Ecto neural progenitor cell (in vitro differentiated cells): Measurements from ENCODE around the gene TTC21B.
"Not testable (repeated sequence)": the region's sequence is repeated elsewhere in the genome, so short reads cannot be mapped to it uniquely, and the experiment has no call there.

Source experiments
- DNase-seq: peaks from one replicate; pipeline ENCODE4 v3.0.0-alpha.2; 2018; ENCODE audit warnings: low spot score

Gene TTC21B

DNA sequence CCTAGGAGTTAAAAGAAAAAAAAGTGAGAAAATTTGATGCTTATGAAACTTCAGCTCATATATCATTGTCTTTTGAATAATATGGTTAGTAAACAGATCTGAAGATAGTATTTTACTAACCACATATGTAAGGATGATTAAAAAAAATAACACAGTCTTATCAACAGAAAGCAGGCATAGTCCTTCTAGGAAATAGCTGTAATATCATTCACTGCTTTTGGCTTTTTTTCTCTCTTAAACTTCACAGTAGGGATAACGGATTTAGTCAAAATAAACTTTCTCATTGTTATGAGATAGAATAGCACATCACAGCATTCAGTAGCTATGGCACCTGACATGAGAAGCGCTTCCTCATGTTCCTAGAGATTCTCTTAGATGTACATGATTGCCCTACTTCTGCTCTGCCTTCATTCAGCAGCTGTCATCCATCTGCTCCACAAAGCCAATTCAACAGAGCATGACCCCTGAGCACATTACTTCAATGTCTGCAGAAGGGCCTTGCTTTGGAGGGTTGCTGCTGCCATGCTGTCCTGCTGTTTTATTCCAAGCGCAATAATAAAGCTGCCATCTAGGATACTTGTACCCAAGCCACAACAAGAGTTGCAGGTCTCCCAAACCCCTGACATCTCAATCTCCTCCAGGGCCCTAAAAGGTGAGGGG lies 67.0 kb downstream of the TTC21B start:
- no peak for DNase-seq

DNA sequence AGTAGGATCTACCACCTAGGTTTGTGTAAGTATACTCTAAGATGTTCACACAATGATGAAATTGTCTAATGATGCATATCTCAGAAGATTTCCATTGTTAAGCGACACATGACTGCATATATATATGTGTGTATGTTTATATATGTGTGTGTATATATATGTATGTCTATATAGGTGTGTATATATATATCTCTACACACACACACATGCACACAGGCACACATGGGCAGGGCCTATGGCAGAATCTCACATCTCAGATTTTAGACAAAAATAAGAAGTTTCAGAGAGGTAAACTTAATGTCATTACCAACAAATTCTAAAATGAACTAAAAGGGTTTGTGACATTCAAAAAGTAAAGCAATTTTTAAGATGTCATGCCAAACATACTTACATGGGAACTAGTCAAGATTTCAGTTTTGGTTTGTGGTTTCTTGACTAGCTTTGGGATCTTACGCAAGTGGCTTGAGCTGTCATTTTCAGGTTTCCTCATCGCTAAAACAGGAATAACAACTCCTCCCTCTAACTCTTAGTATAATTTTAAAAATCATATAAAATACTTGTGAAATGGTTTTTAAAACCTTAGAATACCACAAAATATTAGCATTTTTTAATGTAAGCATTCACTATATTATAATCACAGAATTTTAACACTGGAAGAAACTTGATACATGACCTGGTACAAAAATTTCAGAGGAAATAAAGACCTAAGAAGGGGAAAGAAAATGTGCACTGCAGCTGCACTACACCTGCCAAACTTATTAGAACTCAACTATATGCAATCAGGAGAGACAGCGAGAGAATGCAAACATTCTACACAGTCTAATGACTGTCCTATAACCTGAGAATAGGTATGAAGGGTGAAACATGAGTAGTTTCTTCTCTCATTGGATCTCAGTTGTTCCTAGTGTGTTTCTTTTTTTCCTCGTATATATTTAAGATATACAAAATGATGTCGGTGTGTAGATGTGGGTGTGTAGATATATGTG lies 75.7 kb downstream of the TTC21B start:
- no peak for DNase-seq

DNA sequence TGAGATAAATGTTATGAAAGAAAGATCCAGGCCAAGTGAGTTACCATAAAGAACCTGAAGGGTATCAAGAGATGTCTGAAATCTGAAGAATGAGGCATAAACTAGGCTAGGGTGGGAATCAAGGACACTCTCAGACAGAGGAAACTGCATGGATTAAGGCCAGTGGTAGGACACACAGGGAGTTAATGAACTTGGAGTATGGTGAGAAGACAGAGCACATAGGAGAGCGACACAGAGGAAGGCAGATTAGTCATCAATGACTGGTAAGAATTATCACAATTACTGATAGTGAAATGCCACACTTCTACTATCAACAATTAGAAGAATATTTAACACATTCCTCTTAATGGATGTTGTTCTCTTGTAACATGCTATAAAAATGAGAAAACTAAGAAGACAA lies 76.9 kb downstream of the TTC21B start:
- no peak for DNase-seq

DNA sequence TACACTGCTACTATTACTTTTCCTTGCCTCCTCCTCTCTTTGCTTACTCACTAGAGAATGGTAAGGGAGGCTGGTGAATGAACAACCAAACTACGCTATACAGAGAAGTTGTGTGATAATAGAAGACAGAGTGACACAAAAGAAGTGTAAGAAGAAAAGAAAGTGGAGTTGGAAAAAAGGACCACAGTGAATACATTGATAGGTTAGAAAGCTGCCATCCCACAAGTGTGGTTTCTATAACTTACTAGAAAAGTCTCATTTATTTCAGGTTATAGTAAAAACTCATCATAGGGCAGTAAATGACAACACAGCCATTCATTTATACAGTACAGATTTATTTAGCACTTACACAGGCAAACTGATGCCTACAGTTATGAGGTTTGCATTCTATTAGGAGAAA lies 77.3 kb downstream of the TTC21B start:
- no peak for DNase-seq

DNA sequence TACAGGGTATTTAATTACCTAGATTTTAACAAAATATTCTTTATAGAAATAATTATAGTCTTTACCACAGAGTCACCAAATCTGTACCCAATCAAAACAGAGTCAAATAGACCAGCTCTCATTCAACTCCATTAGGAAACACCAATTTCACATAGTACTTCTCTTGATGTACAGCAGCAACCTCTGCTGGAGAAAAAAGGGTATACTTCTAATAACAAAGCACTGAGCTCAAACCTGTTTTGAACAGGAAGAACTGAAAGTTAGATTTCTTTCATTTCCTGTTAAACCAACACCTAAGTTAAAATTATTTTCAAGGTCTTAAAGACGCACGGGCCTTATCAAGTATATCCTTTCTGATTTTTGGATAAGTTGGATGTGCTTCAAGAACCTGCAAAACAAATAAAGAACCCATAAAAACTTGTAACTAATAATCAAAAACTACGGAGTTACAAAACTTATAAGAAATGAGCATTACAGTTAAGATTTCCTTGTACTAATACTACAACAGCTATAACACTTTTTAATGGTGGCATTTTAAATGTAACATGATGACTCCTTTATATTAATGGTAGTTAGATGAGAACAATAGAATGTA lies 79.0 kb downstream of the TTC21B start:
- DNase-seq, result no peak

DNA sequence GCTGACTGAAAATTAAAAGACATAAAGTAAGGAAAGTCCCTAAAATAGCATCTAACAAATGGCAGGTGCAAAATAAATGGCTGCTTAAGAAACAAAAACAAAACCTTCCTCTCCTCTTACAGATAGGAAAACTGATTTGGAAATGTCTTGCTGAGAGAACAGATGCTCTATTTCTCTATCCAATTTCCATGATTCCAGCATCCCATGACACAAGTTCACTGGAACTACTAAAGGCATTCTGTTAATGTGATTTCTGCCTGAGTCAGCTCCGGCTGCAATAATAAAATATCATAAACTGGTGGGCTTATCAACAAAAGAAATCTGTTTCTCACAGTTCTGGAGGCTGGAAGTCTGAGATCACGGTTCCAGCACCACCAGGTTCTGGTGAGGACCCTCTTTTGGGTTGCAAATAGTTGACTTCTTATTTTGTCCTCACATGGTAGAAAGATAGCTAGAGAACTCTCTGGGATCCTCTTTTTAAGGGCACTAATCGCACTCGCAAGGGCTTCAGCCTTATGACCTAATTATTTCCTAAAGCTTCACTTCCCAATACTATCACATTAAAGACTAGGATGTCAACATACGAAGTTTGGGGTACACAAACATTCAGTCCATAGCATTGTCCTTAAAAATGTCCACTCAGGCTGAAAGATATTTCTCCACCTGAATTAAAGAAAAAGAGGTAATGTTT lies 81.3 kb downstream of the TTC21B start:
- DNase-seq, result no peak

DNA sequence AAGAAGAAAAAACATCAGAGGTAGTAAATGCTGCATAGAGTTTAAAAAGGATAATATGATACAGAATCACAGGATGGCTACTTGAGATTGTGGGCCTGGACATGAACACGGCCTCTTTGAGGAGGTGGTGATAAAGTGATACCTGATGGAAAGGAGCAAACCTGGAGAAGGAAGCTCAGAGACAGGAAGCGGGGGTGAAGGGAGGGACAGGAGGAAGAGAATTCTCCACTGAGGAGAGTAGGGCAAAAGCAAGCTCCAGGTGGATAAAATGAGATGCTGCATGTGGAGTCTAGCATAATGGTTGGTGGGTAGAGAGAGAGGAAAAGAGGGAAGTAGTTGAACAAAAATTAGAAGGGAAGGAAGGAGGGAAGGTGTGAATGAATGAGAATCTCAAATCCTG lies 82.6 kb downstream of the TTC21B start:
- no peak for DNase-seq

DNA sequence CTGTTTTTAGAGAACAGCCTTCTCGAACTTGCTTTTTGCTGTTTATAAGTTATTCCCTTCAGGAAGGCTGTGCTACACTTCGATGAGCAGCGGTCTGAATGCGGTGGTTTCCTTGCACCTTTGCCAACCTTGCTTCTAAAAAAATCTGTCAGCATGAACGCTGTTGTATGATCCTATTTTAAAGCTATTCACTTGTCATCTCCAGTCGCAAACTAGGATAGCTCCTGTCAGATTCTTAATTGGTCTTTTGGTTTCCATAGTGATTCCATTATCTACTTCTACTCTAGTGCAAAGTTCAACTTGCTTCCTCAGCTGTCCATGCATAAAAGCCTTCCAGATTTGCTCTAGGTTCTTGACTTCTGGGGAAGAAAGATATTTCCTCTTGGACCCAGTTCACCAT lies 83.2 kb downstream of the TTC21B start:
- no peak for DNase-seq

DNA sequence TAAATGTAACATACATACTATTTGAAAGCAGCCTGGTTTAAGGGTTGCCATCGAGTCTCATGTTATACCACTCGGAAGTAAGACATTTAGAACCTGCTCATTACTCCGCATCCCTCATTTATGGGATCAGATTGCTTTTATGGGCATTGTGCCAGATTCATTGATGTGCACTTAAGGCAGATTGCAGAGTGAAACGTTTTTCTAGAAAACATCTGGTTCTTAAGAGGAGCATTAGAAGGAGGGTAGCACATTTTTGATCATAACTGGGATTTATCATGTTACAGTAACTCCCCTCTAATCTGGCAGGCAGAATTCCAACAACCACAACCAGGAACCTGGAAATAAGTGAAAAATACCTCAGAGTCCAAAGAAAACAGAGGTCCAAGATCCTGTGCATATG lies 85.4 kb downstream of the TTC21B start:
- no peak for DNase-seq

DNA sequence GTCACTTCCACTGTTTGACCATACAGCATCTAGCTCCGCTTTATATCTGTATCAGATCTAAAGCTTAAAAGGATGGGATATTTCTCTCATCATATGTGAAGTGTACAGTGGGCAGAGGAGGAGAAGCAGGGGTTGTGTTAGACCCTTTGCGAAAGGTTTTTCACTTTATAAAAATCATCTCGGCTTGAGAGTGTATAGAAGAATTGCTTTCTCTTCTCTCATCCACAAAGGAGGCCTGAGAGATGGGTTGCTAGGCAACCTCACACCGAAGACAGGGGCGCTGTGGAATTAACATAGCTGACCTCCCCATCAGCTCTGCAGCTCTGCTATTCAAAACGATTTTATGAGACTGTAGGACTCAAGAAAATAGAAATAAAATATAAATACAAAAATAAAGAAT lies 89.3 kb downstream of the TTC21B start:
- no peak for DNase-seq

DNA sequence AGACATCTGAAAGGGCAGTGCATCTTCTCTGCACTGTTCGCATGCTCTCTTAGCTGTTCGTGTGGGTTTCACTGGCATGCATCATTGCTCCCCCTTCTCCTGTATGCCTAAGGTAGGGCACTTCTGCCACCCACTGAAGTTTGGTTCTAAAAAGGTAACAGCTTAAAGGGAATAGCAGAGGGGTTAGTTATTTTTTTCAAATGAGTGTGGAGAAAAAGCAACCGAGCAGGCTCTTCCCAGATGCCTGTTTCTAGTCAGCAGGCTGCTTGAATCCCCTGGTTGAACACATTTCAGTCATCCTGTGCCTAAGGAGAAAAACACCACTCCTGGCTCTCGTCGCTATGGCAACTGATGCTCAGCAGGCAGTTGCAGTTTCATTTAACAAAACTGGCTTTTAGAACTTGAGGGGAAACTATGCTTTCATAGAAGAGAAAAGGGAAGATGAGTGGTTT lies 89.7 kb downstream of the TTC21B start:
- DNase-seq, result no peak

DNA sequence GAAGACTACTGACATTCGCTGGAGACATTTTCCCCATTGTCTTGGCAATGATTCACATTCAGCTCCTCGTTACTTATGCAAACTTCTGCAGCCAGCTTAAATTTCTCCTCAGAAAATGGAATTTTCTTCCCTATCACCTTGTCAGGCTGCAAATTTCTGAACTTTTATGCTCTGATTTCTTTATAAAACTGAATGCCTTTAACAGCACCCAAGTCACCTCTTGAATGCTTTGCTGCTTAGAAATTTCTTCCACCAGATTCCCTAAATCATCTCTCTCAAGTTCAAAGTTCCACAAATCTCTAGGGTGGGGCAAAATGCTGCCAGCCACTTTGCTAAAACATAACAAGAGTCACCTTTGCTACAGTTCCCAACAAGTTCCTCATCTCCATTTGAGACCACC lies 92.5 kb downstream of the TTC21B start:
- DNase-seq, result not testable (repeated sequence)

DNA sequence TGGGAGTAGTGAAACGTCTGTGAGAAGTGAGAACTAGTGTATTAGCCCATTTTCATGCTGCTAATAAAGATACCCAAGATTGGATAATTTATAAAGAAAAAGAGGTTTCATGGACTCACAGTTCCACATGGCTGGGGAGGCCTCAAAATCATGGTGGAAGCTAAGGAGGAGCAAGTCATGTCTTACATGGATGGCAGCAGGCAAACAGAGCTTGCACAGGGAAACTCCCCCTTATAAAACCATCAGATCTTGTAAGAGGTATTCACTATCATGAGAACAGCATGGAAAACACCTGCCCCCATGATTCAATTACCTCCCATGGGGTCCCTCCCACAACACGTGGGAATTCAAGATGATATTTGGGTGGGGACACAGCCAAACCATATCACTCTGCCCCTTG lies 93.9 kb downstream of the TTC21B start:
- not testable (repeated sequence) for DNase-seq

DNA sequence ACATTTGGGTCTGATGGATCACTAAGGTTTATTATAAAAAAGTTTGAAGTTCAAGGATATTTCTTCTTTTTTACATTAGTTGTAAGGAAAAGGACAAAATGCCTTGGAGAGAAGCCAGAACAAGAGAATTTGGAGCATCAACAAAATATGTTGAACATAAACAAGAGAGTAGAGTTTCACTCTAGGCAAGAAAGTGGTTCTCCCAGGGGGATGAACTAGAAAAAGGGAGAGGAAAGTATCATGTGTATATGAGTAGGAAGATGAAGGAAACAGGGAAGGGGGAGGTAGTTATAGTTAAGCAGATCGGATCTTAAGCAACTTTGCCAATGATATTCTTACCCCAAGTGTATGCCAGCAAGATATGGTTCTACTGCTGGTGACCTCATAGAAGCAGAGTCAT lies 95.7 kb downstream of the TTC21B start:
- DNase-seq, result no peak

DNA sequence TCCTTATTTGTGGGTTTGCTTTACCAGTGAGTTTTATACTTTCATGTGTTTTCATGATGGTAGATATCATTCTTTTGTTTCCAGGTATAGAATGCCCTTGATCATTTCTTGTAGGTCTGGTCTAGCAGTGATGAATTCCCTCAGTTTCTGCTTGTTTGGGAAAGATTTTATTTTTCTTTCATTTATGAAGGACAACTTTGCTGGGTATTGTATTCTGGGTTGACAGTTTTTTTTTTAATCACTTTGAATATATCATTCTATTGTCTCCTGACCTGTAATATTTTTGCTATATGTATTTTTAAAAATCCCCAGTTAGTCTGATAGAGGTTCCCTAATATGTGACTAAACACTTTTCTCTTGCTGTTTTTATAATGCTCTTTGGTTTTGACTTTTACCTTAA lies 101.2 kb downstream of the TTC21B start:
- DNase-seq, result no peak

DNA sequence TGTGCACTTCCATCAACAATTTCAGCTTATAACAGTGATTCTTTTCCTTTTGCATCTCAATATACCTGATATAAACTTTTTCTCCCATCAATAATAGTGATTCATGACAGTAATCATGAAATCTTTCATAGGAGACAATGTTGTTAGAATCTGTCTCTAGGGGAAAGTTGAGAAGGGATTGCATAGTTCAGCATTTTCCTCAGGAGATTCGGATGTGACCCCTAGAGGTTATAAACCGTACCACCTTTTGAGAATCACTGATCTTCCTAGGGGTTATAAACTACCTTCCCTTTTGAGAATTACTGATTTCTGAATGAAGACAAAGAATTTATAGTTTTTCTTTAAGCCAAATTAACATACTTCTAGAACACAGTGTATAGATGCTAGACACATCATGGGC lies 106.6 kb downstream of the TTC21B start:
- DNase-seq, result no peak

DNA sequence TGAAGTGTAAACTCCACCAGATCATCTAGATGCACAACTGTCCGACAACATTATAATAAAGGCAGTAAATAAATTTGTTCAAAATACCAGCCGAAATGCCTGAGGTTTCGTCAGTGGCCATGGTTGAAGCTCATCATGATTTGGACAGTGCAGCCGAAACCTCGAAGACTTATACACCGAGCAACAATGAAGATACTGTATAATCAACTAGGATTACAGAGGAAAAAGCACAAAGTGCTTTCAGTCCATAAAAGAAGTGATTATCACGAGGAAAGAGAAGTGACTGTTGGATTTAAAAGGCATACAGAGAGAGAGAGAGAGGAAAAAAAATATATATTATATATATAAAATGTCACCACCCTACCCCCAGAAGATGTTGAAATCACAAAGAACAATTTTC lies 107.5 kb downstream of the TTC21B start:
- DNase-seq, result no peak

DNA sequence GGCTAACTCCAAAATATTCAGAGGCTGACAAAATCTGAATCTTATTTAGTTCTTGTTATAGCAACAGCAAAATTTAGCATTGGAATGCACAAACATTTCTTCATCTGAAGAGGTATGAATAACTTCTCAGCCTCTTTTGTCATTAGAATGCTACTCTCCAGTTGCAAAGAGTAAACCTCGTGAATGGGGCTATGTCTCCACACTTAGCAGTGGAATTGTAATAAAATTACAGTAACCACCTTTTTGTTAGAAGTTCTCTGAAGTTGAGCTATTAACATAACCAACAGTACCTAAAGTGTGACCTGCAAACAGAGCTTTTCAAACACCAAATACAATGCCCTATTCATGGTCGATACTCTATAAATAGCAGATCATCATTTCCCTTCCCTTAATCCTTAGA lies 109.4 kb downstream of the TTC21B start:
- no peak for DNase-seq

DNA sequence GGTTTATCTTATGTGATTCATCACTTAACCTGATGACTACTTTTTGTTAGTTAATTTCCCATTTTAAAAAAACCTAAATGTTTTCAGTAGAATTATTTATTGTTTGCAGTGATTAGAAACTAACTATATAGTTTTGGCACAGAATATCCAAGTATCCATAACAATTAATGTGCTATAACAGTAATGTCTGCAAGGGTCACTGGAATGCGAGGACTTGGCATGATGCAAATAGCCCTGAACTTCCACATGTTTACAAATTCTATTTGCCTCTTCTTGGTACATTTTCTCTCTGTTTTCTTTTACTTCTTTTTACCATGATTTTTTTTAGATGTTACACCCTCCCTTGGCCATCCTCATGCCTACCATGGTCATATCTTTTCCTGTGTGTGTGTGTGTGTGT lies 110.2 kb downstream of the TTC21B start:
- no peak for DNase-seq

DNA sequence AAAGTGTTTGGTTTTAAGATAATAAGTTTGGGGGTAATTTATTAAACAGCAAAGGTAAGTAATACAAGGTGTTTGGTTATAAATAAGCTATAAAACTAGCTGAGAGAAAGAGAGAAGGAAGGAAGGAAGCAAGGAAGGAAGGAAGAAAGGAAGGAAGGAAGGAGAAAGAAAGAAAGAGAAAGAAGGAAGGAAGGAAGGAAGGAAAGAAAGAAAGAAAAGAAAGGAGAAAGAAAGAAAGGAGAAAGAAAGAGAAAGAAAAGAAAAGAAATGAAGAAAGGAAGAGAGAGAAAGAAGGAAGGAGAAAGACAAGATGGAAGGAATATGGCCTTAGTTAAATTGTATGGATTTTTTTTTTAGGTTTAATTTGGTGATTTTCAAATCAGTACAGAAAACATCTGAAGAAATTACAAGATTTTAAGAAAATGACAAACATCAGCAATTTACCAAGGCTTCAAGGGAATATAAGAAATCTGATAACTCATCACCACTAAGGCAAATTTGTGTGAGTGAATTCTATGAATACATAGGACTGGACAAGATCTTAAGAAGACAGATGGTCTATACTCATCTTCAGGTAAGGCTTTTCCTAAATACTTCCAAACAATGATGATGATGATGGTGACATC lies 113.1 kb downstream of the TTC21B start:
- DNase-seq, result no peak

DNA sequence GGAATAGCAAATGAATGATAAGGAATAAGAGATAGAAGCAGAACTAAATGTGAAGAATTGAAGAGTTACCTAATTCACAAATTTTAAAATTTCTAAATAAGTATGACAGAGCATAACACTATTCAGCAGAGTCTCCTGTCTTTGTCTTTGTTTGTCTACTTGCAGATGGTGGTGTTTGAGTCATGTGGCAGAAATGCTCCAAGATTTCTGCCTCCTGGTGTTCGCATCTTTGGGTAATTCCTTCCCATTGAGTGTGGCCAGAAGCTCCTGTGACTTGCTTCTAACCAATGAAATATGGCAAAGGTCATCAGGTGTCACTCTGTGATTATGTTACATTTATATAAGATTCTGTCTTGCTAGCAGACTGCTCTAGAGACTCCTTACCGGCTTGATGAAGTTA lies 114.0 kb downstream of the TTC21B start:
- DNase-seq, result no peak

DNA sequence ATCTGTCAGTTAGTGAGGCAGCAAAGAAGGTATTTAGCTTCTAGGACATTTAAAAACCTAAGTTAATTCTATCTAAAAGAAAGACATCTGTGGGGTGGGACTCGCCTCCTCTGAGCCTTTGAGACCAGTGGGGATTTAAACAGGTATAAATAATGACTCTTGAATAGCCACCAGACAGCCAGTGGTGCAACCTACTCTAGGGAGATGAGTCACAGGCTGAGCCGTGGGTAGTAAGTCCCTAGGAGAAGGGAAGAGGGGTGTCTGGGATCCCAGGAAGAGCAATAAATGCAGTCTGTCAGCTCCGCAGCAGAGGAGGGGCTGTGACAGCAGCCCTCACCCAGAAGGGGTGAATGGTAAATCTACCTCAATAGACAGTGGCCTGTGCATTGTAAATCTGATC lies 116.5 kb downstream of the TTC21B start:
- DNase-seq, result no peak
